ENCODE data around the gene NEU2. TPM values are rescaled to one million over a fixed set of nuclear protein-coding genes. Genes with fewer than 3 reads are reported as not detected.
A peak's percentile ranks its signal among the peaks of the same experiment; 100 is the strongest.

The NEU2 gene
- total RNA-seq, 4 donors from 2014 or later, result not detected

GRCh38 chr2:233080836-233081229 lies 48.4 kb downstream of the NEU2 start:
- H3K36me3 ChIP-seq, result no peaks in the 10 kb centered on the region
- no peak for ATAC-seq
- in situ Hi-C loops (cut with MboI; ENCODE audit: low sequenced_read_pairs in 4 of 4) (no loop called here), intact Hi-C loops (cut with DNase I; ENCODE audit: low total_unique reads) (no loop called here)
- H3K4me3 ChIP-seq, result no peak overlapping the region
- TF ChIP-seq CTCF (IDR thresholded peaks at IDR 0.05 in 4 of 5, conservative IDR thresholded peaks at IDR 0.05 in 1 of 5) (no peak), POLR2A (IDR thresholded peaks at IDR 0.05) (no peak)
- peaks cover 9 to 33% of the 10 kb centered on the region in 2 donors for H3K4me1 ChIP-seq
- H3K27ac ChIP-seq, result peak overlapping the region in 1 of 4 donors; percentile 74
- no peaks in the 10 kb centered on the region for H3K27me3 ChIP-seq
- no peaks in the 10 kb centered on the region for H3K9me3 ChIP-seq
- no peak for DNase-seq

- H3K27ac ChIP-seq, result peak overlapping the region in 1 of 4 donors; percentile 74
- no peaks in the 10 kb centered on the region for H3K36me3 ChIP-seq
- ATAC-seq, result no peak
- H3K4me3 ChIP-seq, result no peak overlapping the region
- DNase-seq, result no peak
- no peaks in the 10 kb centered on the region for H3K9me3 ChIP-seq
- TF ChIP-seq POLR2A (IDR thresholded peaks at IDR 0.05) (no peak), CTCF (IDR thresholded peaks at IDR 0.05 in 4 of 5, conservative IDR thresholded peaks at IDR 0.05 in 1 of 5) (no peak)
- H3K27me3 ChIP-seq, result no peaks in the 10 kb centered on the region
- H3K4me1 ChIP-seq, result peaks cover 9 to 34% of the 10 kb centered on the region in 2 donors
- in situ Hi-C loops (cut with MboI; ENCODE audit: low sequenced_read_pairs in 4 of 4) (no loop called here), intact Hi-C loops (cut with DNase I; ENCODE audit: low total_unique reads) (no loop called here)
Measured at GRCh38 chr2:233081232-233081730, 48.8 kb downstream of the NEU2 start.

- intact Hi-C loops (cut with DNase I; ENCODE audit: low total_unique reads), result no loop called here
Measured at GRCh38 chr2:233081731-233082221, 49.3 kb downstream of the NEU2 start.

GRCh38 chr2:233082222-233082930 lies 49.9 kb downstream of the NEU2 start:
- H3K36me3 ChIP-seq, result no peaks in the 10 kb centered on the region
- H3K27ac ChIP-seq, result peak overlapping the region; percentile 69 to 82 (median 77)
- DNase-seq, result no peak
- no peak for ATAC-seq
- H3K4me1 ChIP-seq, result peaks cover 9 to 38% of the 10 kb centered on the region in 2 donors
- in situ Hi-C loops (cut with MboI; ENCODE audit: low sequenced_read_pairs in 4 of 4) (no loop called here), intact Hi-C loops (cut with DNase I; ENCODE audit: low total_unique reads) (no loop called here)
- no peaks in the 10 kb centered on the region for H3K27me3 ChIP-seq
- TF ChIP-seq POLR2A (IDR thresholded peaks at IDR 0.05) (no peak), CTCF (IDR thresholded peaks at IDR 0.05 in 4 of 5, conservative IDR thresholded peaks at IDR 0.05 in 1 of 5) (no peak)
- no peak overlapping the region for H3K4me3 ChIP-seq
- H3K9me3 ChIP-seq, result no peaks in the 10 kb centered on the region

More at GRCh38 chr2:233081731-233082221, 49.3 kb downstream of the NEU2 start:
- Histone ChIP-seq H3K9me3 (no peaks in the 10 kb centered on the region), H3K4me1 (peaks cover 9 to 38% of the 10 kb centered on the region in 2 donors), H3K27me3 (no peaks in the 10 kb centered on the region), H3K4me3 (no peak overlapping the region), H3K27ac (peak overlapping the region in 3 of 4 donors; percentile 74 to 82 (median 80)), H3K36me3 (no peaks in the 10 kb centered on the region)
- TF ChIP-seq CTCF (IDR thresholded peaks at IDR 0.05 in 4 of 5, conservative IDR thresholded peaks at IDR 0.05 in 1 of 5) (no peak), POLR2A (IDR thresholded peaks at IDR 0.05) (no peak)
- ATAC-seq (no peak), DNase-seq (no peak)
- in situ Hi-C loops (cut with MboI; ENCODE audit: low sequenced_read_pairs in 4 of 4), result no loop called here
